ENCODE measurements around the gene SMTNL2.
"Not testable (repeated sequence)": the region's sequence is repeated elsewhere in the genome, so short reads cannot be mapped to it uniquely, and the experiment has no call there.

Gene SMTNL2

DNA sequence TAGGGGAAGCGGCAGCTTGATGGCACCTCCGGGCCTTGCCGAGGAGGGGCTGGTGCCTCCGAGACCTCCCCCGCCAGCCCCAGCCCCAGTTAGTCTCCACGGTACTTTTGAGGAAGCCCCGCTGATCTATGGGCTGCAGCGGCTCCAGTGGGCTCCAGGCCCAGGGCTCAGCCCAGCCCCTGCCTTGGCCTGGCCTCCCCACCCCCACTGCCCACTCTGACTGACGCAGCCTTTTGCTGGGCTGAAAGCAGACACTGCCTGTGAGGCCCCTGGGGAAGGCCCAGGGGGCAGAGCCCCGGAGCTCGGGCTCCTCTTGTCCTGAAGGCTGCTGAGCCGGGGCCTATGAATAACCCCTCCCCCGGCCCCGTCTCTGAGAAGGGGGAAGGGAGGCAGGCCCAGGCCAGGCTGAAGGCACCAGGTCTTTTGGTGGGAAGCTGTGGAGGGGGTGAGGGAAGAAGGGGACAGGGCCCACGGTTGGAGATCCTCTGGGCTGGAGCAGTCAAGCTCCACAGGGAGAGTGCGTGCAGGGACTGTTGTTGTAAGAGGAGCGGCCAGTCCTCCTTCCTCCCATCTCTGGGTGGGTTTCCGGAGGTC lies 7.5 kb upstream of the SMTNL2 start:
- H3K9me3 ChIP-seq (replicated peaks; ENCODE audit: insufficient read depth, low read length): no peaks in the 10 kb centered on the region
- H3K36me3 ChIP-seq (replicated peaks; ENCODE audit: insufficient read depth, low read length): no peaks in the 10 kb centered on the region
- H3K4me3 ChIP-seq (ENCODE audit: low read length): no peak overlapping the region
- peaks cover 10% of the 10 kb centered on the region for H3K4me1 ChIP-seq (ENCODE audit: low read length)
- H3K9me2 ChIP-seq (replicated peaks; ENCODE audit: insufficient read depth, low read length): no peaks in the 10 kb centered on the region
- H3F3A ChIP-seq (ENCODE audit: insufficient read depth, low read length): no peaks in the 10 kb centered on the region
- H3K4me2 ChIP-seq (ENCODE audit: low read depth, low read length): no peak overlapping the region
- H4K20me1 ChIP-seq (ENCODE audit: insufficient read depth, low read length): no peaks in the 10 kb centered on the region
- no peak for TF ChIP-seq EZH2phosphoT487 (IDR thresholded peaks at IDR 0.05; ENCODE audit: low read length)
- H3K9ac ChIP-seq (ENCODE audit: low read length): no peak overlapping the region
- no peak for DNase-seq
- no peaks in the 10 kb centered on the region for H3K79me2 ChIP-seq (ENCODE audit: low read length)
- H2AFZ ChIP-seq (ENCODE audit: low read length): no peak overlapping the region
- no peak overlapping the region for H3K27ac ChIP-seq (ENCODE audit: low read length)
- peaks cover 44% of the 10 kb centered on the region for H3K27me3 ChIP-seq (replicated peaks; ENCODE audit: insufficient read depth, low read length)

DNA sequence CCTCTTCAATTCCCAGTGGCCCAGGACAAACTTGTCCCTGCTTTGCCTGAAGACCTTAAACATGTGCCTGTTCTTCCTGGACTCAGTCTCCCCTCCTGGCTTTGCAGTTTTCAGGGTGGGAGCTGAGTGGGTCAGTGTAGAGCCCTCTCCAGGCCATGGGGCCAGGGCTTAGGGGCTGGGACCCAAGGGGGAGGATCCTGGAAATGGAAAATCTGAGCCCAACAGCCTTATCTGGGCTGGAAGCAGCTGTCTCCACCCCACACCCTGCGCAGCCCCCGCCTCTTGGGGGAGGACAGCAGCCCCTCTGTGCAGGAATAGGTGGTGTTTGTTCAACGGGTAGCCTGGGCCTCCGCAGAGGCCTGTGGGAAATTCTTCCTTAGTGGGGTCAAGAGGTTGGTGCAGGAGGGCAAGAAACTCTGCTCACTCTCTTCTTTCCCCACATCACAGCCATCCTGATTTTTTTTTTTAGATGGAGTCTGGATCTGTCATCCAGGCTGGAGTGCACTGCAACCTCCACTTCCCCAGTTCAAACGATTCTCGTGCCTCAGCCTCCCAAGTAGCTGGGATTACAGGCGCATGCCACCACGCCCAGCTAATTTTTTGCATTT lies 6.8 kb upstream of the SMTNL2 start:
- Histone ChIP-seq H3K79me2 (ENCODE audit: low read length) (no peaks in the 10 kb centered on the region), H3K4me1 (ENCODE audit: low read length) (peaks cover 10% of the 10 kb centered on the region), H3K27ac (ENCODE audit: low read length) (no peak overlapping the region), H3K4me2 (ENCODE audit: low read depth, low read length) (no peak overlapping the region), H4K20me1 (ENCODE audit: insufficient read depth, low read length) (no peaks in the 10 kb centered on the region), H3K9ac (ENCODE audit: low read length) (no peak overlapping the region), H3K27me3 (replicated peaks; ENCODE audit: insufficient read depth, low read length) (peaks cover 50% of the 10 kb centered on the region), H3K9me3 (replicated peaks; ENCODE audit: insufficient read depth, low read length) (no peaks in the 10 kb centered on the region), H2AFZ (ENCODE audit: low read length) (no peak overlapping the region), H3K9me2 (replicated peaks; ENCODE audit: insufficient read depth, low read length) (no peaks in the 10 kb centered on the region), H3F3A (ENCODE audit: insufficient read depth, low read length) (no peaks in the 10 kb centered on the region), H3K4me3 (ENCODE audit: low read length) (no peak overlapping the region), H3K36me3 (replicated peaks; ENCODE audit: insufficient read depth, low read length) (no peaks in the 10 kb centered on the region)
- no peak for DNase-seq
- TF ChIP-seq EZH2phosphoT487 (IDR thresholded peaks at IDR 0.05; ENCODE audit: low read length) (no peak), CTCF (IDR thresholded peaks at IDR 0.05; ENCODE audit: low read length) (no peak), EZH2 (optimal IDR thresholded peaks at IDR 0.05; ENCODE audit: low read depth, low read length) (no peak)

- H3K9me3 ChIP-seq (replicated peaks; ENCODE audit: insufficient read depth, low read length); H3K9me2 ChIP-seq (replicated peaks; ENCODE audit: insufficient read depth, low read length); H3K36me3 ChIP-seq (replicated peaks; ENCODE audit: insufficient read depth, low read length); H3K27ac ChIP-seq (ENCODE audit: low read length); H4K20me1 ChIP-seq (ENCODE audit: insufficient read depth, low read length); H3K79me2 ChIP-seq (ENCODE audit: low read length); H2AFZ ChIP-seq (ENCODE audit: low read length); H3F3A ChIP-seq (ENCODE audit: insufficient read depth, low read length); H3K4me1 ChIP-seq (ENCODE audit: low read length); DNase-seq; H3K4me3 ChIP-seq (ENCODE audit: low read length); H3K9ac ChIP-seq (ENCODE audit: low read length); H3K4me2 ChIP-seq (ENCODE audit: low read depth, low read length): not testable (repeated sequence)
- peaks cover 59% of the 10 kb centered on the region for H3K27me3 ChIP-seq (replicated peaks; ENCODE audit: insufficient read depth, low read length)
Observed at GRCh38 chr17:4578349-4578748, 6.0 kb upstream of the SMTNL2 start.

DNA sequence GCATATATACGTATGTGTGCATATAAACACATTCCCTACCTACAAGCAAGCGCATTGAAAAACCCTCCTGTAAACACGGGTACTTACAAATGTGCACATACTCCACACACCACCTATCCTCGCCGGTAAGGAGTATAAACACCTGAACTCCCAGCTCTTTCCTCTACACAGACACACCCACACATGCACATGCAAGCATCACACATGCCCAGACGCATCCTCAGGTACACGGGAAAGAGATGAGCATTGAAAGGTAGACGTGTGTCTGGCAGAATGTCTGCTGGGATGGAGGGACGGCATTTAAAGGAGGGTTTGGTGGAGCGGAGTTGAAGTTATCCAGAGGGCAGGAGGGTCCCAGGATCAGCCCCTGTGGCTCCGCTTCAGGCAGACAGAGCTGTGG lies 4.7 kb upstream of the SMTNL2 start:
- peaks cover 70% of the 10 kb centered on the region for H3K27me3 ChIP-seq (replicated peaks; ENCODE audit: insufficient read depth, low read length)

More for the DNA sequence above, 4.7 kb upstream of the SMTNL2 start:
- Histone ChIP-seq H3F3A (ENCODE audit: insufficient read depth, low read length) (no peaks in the 10 kb centered on the region), H3K9me3 (replicated peaks; ENCODE audit: insufficient read depth, low read length) (no peaks in the 10 kb centered on the region), H3K9ac (ENCODE audit: low read length) (no peak overlapping the region), H4K20me1 (ENCODE audit: insufficient read depth, low read length) (no peaks in the 10 kb centered on the region), H3K4me1 (ENCODE audit: low read length) (no peaks in the 10 kb centered on the region), H2AFZ (ENCODE audit: low read length) (no peak overlapping the region), H3K79me2 (ENCODE audit: low read length) (no peaks in the 10 kb centered on the region), H3K4me3 (ENCODE audit: low read length) (no peak overlapping the region), H3K4me2 (ENCODE audit: low read depth, low read length) (no peak overlapping the region), H3K27ac (ENCODE audit: low read length) (no peak overlapping the region), H3K9me2 (replicated peaks; ENCODE audit: insufficient read depth, low read length) (no peaks in the 10 kb centered on the region), H3K36me3 (replicated peaks; ENCODE audit: insufficient read depth, low read length) (no peaks in the 10 kb centered on the region)
- TF ChIP-seq EZH2 (optimal IDR thresholded peaks at IDR 0.05; ENCODE audit: low read depth, low read length) (no peak), EZH2phosphoT487 (IDR thresholded peaks at IDR 0.05; ENCODE audit: low read length) (no peak), CTCF (IDR thresholded peaks at IDR 0.05; ENCODE audit: low read length) (no peak)
- no peak for DNase-seq

Data from MM.1S (cell line).